Left ventricle myocardium superior (tissue), 1 donor: ENCODE results near the gene GLYR1. TPM values are rescaled to one million over a fixed set of nuclear protein-coding genes. Genes with fewer than 3 reads are reported as not detected.
"Not testable (repeated sequence)": the region's sequence is repeated elsewhere in the genome, so short reads cannot be mapped to it uniquely, and the experiment has no call there.

Experiments
- ATAC-seq: fragments of 200-7000 bp; cut with Tn5 transposase; one replicate; pipeline ENCODE4 v1.9.1; 2020; ENCODE audit warnings: mild to moderate bottlenecking, moderate library complexity
- DNase-seq: peaks from one replicate; pipeline ENCODE4 v3.0.0-alpha.2; 2020
- intact Hi-C: fragments of 100-400 bp; cut with micrococcal nuclease; formaldehyde crosslinking; loops from one replicate; pipeline ENCODE4 v1.11.0; 2022
- total RNA-seq: library from RNA; stranded (reverse); fragmentation: NEBNext Ultra II Directional; extraction: Animal tissue kit (Norgen Biotek cat#: 25700); gene quantifications from one replicate; pipeline ENCODE4 v1.2.1, GENCODE V29; 2021
- donor health status: DM: no; HTN: yes; CAD: no; lungs with severe emphysema.

The GLYR1 gene
- total RNA-seq, 1 donor from 2014 or later: 102 TPM

GRCh38 chr16:4796982-4797804, 49.9 kb downstream of the GLYR1 start:
- DNase-seq (no peak), ATAC-seq (no peak)

GRCh38 chr16:4795828-4796572, 51.1 kb downstream of the GLYR1 start:
- no peak for DNase-seq
- intact Hi-C loops: no loop called here

More at GRCh38 chr16:4796982-4797804, 49.9 kb downstream of the GLYR1 start:
- intact Hi-C loops: no loop called here

GRCh38 chr16:4795181-4795827, 51.8 kb downstream of the GLYR1 start, which contains the start of gene SMIM22:
Gene SMIM22 (plus strand): TSS chr16:4795369. CDS start chr16:4795735, 366 bp downstream.
- intact Hi-C loops: no loop called here
- DNase-seq (no peak), ATAC-seq (peak; percentile 5)

More at GRCh38 chr16:4795828-4796572, 51.1 kb downstream of the GLYR1 start:
- no peak for ATAC-seq

GRCh38 chr16:4792951-4793513, 54.1 kb downstream of the GLYR1 start:
- ATAC-seq (no peak), DNase-seq (no peak)
- intact Hi-C loops: no loop called here

- intact Hi-C loops: no loop called here
- DNase-seq (no peak), ATAC-seq (no peak)
These were observed 56.2 kb downstream of the GLYR1 start for GRCh38 chr16:4790871-4791270.

GRCh38 chr16:4790261-4790660, 56.8 kb downstream of the GLYR1 start:
- intact Hi-C loops: no loop called here
- DNase-seq: no peak

GRCh38 chr16:4788910-4789309, 58.2 kb downstream of the GLYR1 start:
- ATAC-seq (no peak), DNase-seq (no peak)
- intact Hi-C loops: no loop called here

More at GRCh38 chr16:4790261-4790660, 56.8 kb downstream of the GLYR1 start:
- ATAC-seq: no peak

GRCh38 chr16:4788489-4788889, 58.6 kb downstream of the GLYR1 start:
- intact Hi-C loops: no loop called here
- ATAC-seq (no peak), DNase-seq (no peak)

GRCh38 chr16:4787627-4788482, 59.2 kb downstream of the GLYR1 start, which contains the start of gene SEPTIN12:
Gene SEPTIN12 (minus strand): TSS chr16:4788345. CDS start chr16:4787645, 700 bp downstream.
- no peak for ATAC-seq
- no peak for DNase-seq
- intact Hi-C loops: no loop called here

- intact Hi-C loops: no loop called here
- no peak for DNase-seq
These were observed 60.0 kb downstream of the GLYR1 start for GRCh38 chr16:4787068-4787467.

GRCh38 chr16:4785758-4786433, 61.2 kb downstream of the GLYR1 start:
- DNase-seq (no peak), ATAC-seq (no peak)
- intact Hi-C loops: no loop called here

More at GRCh38 chr16:4787068-4787467, 60.0 kb downstream of the GLYR1 start:
- no peak for ATAC-seq

GRCh38 chr16:4784444-4784987, 62.6 kb downstream of the GLYR1 start:
- intact Hi-C loops, DNase-seq, ATAC-seq: not testable (repeated sequence)

- DNase-seq: no peak
- intact Hi-C loops: no loop called here
- ATAC-seq: no peak
These were observed 63.1 kb downstream of the GLYR1 start for GRCh38 chr16:4783951-4784336.

- DNase-seq: no peak
- intact Hi-C loops: no loop called here
- no peak for ATAC-seq
These were observed 63.7 kb downstream of the GLYR1 start for GRCh38 chr16:4783251-4783950.

- intact Hi-C loops: no loop called here
- DNase-seq (no peak), ATAC-seq (no peak)
These were observed 66.9 kb downstream of the GLYR1 start for GRCh38 chr16:4780235-4780634.

GRCh38 chr16:4778050-4778392, 69.1 kb downstream of the GLYR1 start:
- DNase-seq (no peak), ATAC-seq (no peak)
- intact Hi-C loops: no loop called here
